Esophagus squamous epithelium (tissue), 4 donors: ENCODE data around the gene ZSCAN16.

ENCODE experiments used
- CTCF ChIP-seq, 6 experiments: fragments of 450-650 bp in 4 of 6; fragments of 200-600 bp in 2 of 6; sonication (generic) in 2 of 6; IDR thresholded peaks; one replicate each; pipeline ENCODE4 v1.5.1; 2016 to 2019; ENCODE audit warnings: antibody characterized with exemption in 6 of 6, mild to moderate bottlenecking in 4 of 6, moderate library complexity in 4 of 6
- POLR2A ChIP-seq, 4 donors: fragments of 450-650 bp; IDR thresholded peaks; one replicate each; pipeline ENCODE4 v1.6.1; 2017; ENCODE audit warnings: antibody characterized with exemption in 4 of 4, mild to moderate bottlenecking in 4 of 4, moderate library complexity in 3 of 4

- TF ChIP-seq POLR2A (IDR thresholded peaks at IDR 0.05) (no peak), CTCF (IDR thresholded peaks at IDR 0.05) (no peak)
Observed at GRCh38 chr6:28134716-28135115, 10.3 kb downstream of the ZSCAN16 start.
